ENCODE data around the gene RPP25. TPM values are rescaled to one million over a fixed set of nuclear protein-coding genes. Genes with fewer than 3 reads are reported as not detected.
A peak's percentile ranks its signal among the peaks of the same experiment; 100 is the strongest.

Gene RPP25
- total and polyA plus RNA-seq, 2 of the 13 experiments (the other 11 are each of a cell fraction or from before 2014, with no cell fraction given), result 0.05 to 0.11 TPM

- intact Hi-C loops (cut with micrococcal nuclease; ENCODE audit: unreplicated experiment), result no loop called here
- peaks cover 19% of the 10 kb centered on the region for H3K79me2 ChIP-seq (ENCODE audit: insufficient read depth, low read length)
- no TSS peak for BruUV-seq (replicated peaks)
- no peaks in the 10 kb centered on the region for H3K27me3 ChIP-seq (ENCODE audit: control insufficient read depth in 1 of 2, insufficient read depth in 2 of 2, low read length in 2 of 2)
- no peak overlapping the region for H3K27ac ChIP-seq (ENCODE audit: extremely low read length, insufficient read depth, low read length)
- H3K9ac ChIP-seq (ENCODE audit: insufficient read depth, low read depth, low read length), result no peak overlapping the region
- no peak for TF ChIP-seq RNF219 (CRISPR knock-in tag; IDR thresholded peaks at IDR 0.05)
- TF ChIP-seq ZFP90 (CRISPR knock-in tag; IDR thresholded peaks at IDR 0.05; ENCODE audit: borderline replicate concordance), result 0 out of 2 replicates have a peak, but pooled peaks have one; percentile 56
- H3K4me1 ChIP-seq (ENCODE audit: insufficient read depth, low read length), result peaks cover 21% of the 10 kb centered on the region
- H3K4me2 ChIP-seq (ENCODE audit: low read depth, low read length), result no peak overlapping the region
- POLR2A ChIA-PET, result no interaction called here
- in situ Hi-C loops (cut with HindIII; ENCODE audit: extremely low pct_ligation_motif_present, low pct_unique_long_range_greater_than_20kb), result no loop called here
- 94% methylated on average over 2 of the region's 2 CpGs for WGBS (ENCODE audit: low lambda C conversion rate)
- DNase-seq (ENCODE audit: low spot score), result no peak
- no peak overlapping the region for H3K4me3 ChIP-seq (replicated peaks in 1 of 3; ENCODE audit: insufficient read depth in 1 of 3, low read depth in 2 of 3, low read length in 3 of 3)
- no peaks in the 10 kb centered on the region for H3K9me3 ChIP-seq (ENCODE audit: low read length)
- FAIRE-seq, result no peak
- no peak overlapping the region for H2AFZ ChIP-seq (ENCODE audit: low read length)
- H4K20me1 ChIP-seq (ENCODE audit: insufficient read depth, low read length), result no peaks in the 10 kb centered on the region; the same call in 1 of the 2 replicates
- CTCF ChIA-PET (ENCODE audit: low intra/inter-chr PET ratio, low total read pairs), result no interaction called here
- H3K36me3 ChIP-seq (replicated peaks in 1 of 2; ENCODE audit: control insufficient read depth in 1 of 2, insufficient read depth in 2 of 2, low read length in 2 of 2), result no peaks in the 10 kb centered on the region
- no peak for ATAC-seq
Measured at GRCh38 chr15:74997543-74997942, 41.0 kb upstream of the RPP25 start.

- ATAC-seq, result no peak
Measured at GRCh38 chr15:74997141-74997540, 40.6 kb upstream of the RPP25 start.

More at GRCh38 chr15:74997141-74997540, 40.6 kb upstream of the RPP25 start:
- H4K20me1 ChIP-seq (ENCODE audit: insufficient read depth, low read length), result no peaks in the 10 kb centered on the region; the same call in 1 of the 2 replicates
- intact Hi-C loops (cut with micrococcal nuclease; ENCODE audit: unreplicated experiment) (no loop called here), in situ Hi-C loops (cut with HindIII; ENCODE audit: extremely low pct_ligation_motif_present, low pct_unique_long_range_greater_than_20kb) (no loop called here)
- WGBS (ENCODE audit: low lambda C conversion rate), result 93% methylated on average over 4 of the region's 4 CpGs
- peak overlapping the region; percentile 96 for H3K4me2 ChIP-seq (ENCODE audit: low read depth, low read length)
- H3K9ac ChIP-seq (ENCODE audit: insufficient read depth, low read depth, low read length), result no peak overlapping the region
- POLR2A ChIA-PET, result no interaction called here
- no peaks in the 10 kb centered on the region for H3K36me3 ChIP-seq (replicated peaks in 1 of 2; ENCODE audit: control insufficient read depth in 1 of 2, insufficient read depth in 2 of 2, low read length in 2 of 2)
- DNase-seq (ENCODE audit: low spot score) (no peak), FAIRE-seq (no peak)
- BruUV-seq (replicated peaks), result no TSS peak
- H3K9me3 ChIP-seq (ENCODE audit: low read length), result no peaks in the 10 kb centered on the region
- H3K4me1 ChIP-seq (ENCODE audit: insufficient read depth, low read length), result peaks cover 21% of the 10 kb centered on the region
- no peak for TF ChIP-seq ZBTB46 (CRISPR knock-in tag; IDR thresholded peaks at IDR 0.05; ENCODE audit: borderline replicate concordance)
- TF ChIP-seq ZNF136 (CRISPR knock-in tag; IDR thresholded peaks at IDR 0.05; ENCODE audit: low read depth), result no peak
- no peak for TF ChIP-seq IKZF1 (IDR thresholded peaks at IDR 0.05)
- TF ChIP-seq ZNF574 (CRISPR knock-in tag; IDR thresholded peaks at IDR 0.05), result no peak
- TF ChIP-seq BRD4 (CRISPR knock-in tag; IDR thresholded peaks at IDR 0.05), result no peak
- no peak overlapping the region for H3K4me3 ChIP-seq (replicated peaks in 1 of 3; ENCODE audit: insufficient read depth in 1 of 3, low read depth in 2 of 3, low read length in 3 of 3)
- no peaks in the 10 kb centered on the region for H3K27me3 ChIP-seq (ENCODE audit: control insufficient read depth in 1 of 2, insufficient read depth in 2 of 2, low read length in 2 of 2)
- H2AFZ ChIP-seq (ENCODE audit: low read length), result no peak overlapping the region
- no peak overlapping the region for H3K27ac ChIP-seq (ENCODE audit: extremely low read length, insufficient read depth, low read length)
- CTCF ChIA-PET (ENCODE audit: low intra/inter-chr PET ratio, low total read pairs), result no interaction called here
- peaks cover 19% of the 10 kb centered on the region for H3K79me2 ChIP-seq (ENCODE audit: insufficient read depth, low read length)

Data from HepG2 (cell line).